Measurements from ENCODE around the gene MYH11.
A peak's percentile ranks its signal among the peaks of the same experiment; 100 is the strongest.

Gene MYH11

GRCh38 chr16:15880434-15881308, 23.8 kb upstream of the MYH11 start:
- H3K27ac ChIP-seq = no peak overlapping the region
- H4K20me1 ChIP-seq = peaks cover 23% of the 10 kb centered on the region
- TF ChIP-seq Cebpa-rat (IDR thresholded peaks at IDR 0.05) = no peak
- H3K4me3 ChIP-seq = no peak overlapping the region
- H3K27me3 ChIP-seq = no peaks in the 10 kb centered on the region
- H3K4me1 ChIP-seq = peaks cover 12% of the 10 kb centered on the region
- H3K9ac ChIP-seq = no peak overlapping the region
- H3K9me3 ChIP-seq = no peaks in the 10 kb centered on the region
- no peak overlapping the region for H3K4me2 ChIP-seq
- H3K36me3 ChIP-seq = peaks cover 82% of the 10 kb centered on the region

DNA sequence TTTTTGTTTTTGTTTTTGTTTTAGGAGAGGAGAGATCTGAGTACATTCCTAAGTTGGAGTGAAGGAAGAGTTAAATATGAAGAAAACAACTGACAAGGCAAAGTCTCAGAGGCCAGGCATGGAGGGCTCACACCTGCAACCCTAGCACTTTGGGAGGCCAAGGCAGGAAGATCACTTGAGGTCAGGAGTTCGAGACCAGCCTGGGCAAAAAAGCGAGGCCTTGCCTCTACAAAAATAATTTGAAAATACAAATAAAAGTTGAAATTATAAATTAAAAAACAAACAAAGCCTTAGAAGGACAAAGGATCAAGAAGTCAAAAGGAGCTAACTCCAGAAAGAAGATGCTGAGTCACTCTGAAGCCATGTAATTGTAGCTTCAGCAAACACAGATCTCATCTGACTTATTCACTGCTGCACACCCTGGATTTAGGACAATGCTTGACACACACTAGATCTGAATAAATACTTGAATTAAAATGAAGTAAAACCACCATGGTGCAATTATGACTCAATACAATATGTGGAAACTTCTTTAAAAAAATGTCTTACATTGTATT, 22.5 kb upstream of the MYH11 start:
- Histone ChIP-seq H3K27me3 (no peaks in the 10 kb centered on the region), H3K9me3 (no peaks in the 10 kb centered on the region), H3K4me1 (peaks cover 12% of the 10 kb centered on the region), H3K9ac (no peak overlapping the region), H3K4me3 (no peak overlapping the region), H3K4me2 (no peak overlapping the region), H4K20me1 (peaks cover 13% of the 10 kb centered on the region), H3K27ac (no peak overlapping the region), H3K36me3 (peaks cover 75% of the 10 kb centered on the region)
- TF ChIP-seq Cebpa-rat (IDR thresholded peaks at IDR 0.05) = no peak

DNA sequence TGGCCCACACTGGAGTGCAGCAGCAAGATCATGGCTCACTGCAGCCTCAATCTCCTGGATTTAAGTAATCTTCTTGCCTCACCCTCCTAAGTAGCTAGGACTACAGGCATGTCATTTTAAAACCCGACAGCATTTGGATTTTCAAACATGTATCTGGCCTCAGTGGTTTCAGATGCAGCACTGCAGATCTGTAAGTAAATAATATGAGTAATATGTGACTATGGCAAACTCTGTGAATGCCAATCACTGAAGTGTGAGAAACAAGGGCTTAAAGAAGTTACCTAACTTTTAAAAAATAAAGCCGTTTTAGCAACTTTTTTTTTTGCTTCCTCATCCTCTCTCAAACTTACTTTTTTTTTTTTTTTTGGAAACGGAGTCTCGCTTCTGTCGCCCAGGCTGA, 19.7 kb upstream of the MYH11 start:
- Histone ChIP-seq H3K4me1 (peaks cover 6% of the 10 kb centered on the region; the same call in 1 of the 2 replicates), H3K36me3 (peaks cover 72% of the 10 kb centered on the region), H3K9ac (no peak overlapping the region), H3K9me3 (no peaks in the 10 kb centered on the region), H3K27ac (no peak overlapping the region), H4K20me1 (no peaks in the 10 kb centered on the region; the same call in 1 of the 2 replicates), H3K4me3 (no peak overlapping the region), H3K4me2 (no peak overlapping the region), H3K27me3 (no peaks in the 10 kb centered on the region)
- TF ChIP-seq Cebpa-rat (IDR thresholded peaks at IDR 0.05) = no peak

DNA sequence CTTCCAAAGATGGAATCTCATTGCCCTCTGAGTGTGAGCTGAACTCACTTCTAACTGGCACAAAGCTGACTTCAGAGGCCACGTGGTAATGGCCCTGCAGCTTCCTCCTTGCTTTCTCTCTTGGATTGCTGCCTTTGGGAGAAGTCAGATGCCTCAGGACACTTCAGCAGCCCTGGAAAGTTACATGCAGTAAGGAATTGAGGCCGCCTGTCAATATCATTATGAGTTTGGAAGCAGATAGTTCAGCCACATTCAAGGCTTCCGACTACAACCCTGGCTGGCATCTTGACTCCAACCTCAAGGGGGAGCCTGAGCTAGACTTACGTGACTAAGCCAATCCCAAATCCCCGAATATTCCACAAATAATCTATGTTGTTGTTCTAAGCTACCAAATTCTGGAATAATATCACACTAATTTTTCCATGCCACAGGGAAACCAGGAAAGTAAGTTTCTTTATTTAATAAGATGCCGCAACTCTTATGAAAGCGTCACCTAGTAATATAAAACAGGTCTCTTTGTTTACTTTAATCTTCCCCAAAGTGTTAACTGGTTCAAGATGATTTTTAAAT, 18.0 kb upstream of the MYH11 start:
- TF ChIP-seq Cebpa-rat (IDR thresholded peaks at IDR 0.05) = no peak
- H3K36me3 ChIP-seq = peaks cover 75% of the 10 kb centered on the region

GRCh38 chr16:15873737-15874136, 16.9 kb upstream of the MYH11 start:
- Histone ChIP-seq H3K4me3 (no peak overlapping the region), H4K20me1 (0 out of 2 replicates have a peak, but pooled peaks cover 15% of the 10 kb centered on the region), H3K27me3 (no peaks in the 10 kb centered on the region), H3K9me3 (no peaks in the 10 kb centered on the region), H3K9ac (no peak overlapping the region), H3K27ac (no peak overlapping the region), H3K36me3 (peaks cover 77% of the 10 kb centered on the region), H3K4me2 (no peak overlapping the region), H3K4me1 (peaks cover 6% of the 10 kb centered on the region; the same call in 1 of the 2 replicates)
- no peak for TF ChIP-seq Cebpa-rat (IDR thresholded peaks at IDR 0.05)

More for the DNA sequence above, 18.0 kb upstream of the MYH11 start:
- no peak overlapping the region for H3K9ac ChIP-seq
- no peaks in the 10 kb centered on the region for H3K27me3 ChIP-seq
- H3K9me3 ChIP-seq = no peaks in the 10 kb centered on the region
- peaks cover 6% of the 10 kb centered on the region; the same call in 1 of the 2 replicates for H3K4me1 ChIP-seq
- H3K4me3 ChIP-seq = no peak overlapping the region
- peak overlapping the region; percentile 32; the same call in 1 of the 2 replicates for H3K27ac ChIP-seq
- H3K4me2 ChIP-seq = peak overlapping the region; percentile 24; the same call in 1 of the 2 replicates
- peaks cover 12% of the 10 kb centered on the region; the same call in 1 of the 2 replicates for H4K20me1 ChIP-seq

DNA sequence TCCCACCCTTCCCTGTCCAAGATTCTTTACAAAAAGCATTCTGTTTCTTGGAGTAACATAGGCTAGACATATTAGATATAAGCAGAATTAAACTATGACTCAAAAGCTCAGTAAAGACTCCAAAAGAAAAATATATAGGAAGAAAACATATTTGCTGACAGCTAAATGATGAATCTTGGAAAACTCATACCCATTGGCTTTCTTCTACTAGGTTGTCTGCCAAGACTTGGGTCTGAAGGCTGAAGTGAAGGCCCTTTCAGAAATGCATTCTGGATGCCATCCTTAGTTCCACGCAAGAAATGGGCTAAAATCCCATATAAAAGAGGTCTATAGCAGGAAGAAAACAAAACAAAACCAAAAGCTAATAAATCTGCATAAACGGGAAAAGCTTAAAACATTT, 16.5 kb upstream of the MYH11 start:
- Histone ChIP-seq H3K4me3 (no peak overlapping the region), H3K9me3 (no peaks in the 10 kb centered on the region), H4K20me1 (0 out of 2 replicates have a peak, but pooled peaks cover 15% of the 10 kb centered on the region), H3K36me3 (peaks cover 74% of the 10 kb centered on the region), H3K27ac (no peak overlapping the region), H3K9ac (no peak overlapping the region), H3K4me2 (no peak overlapping the region), H3K4me1 (peaks cover 6% of the 10 kb centered on the region; the same call in 1 of the 2 replicates), H3K27me3 (no peaks in the 10 kb centered on the region)
- no peak for TF ChIP-seq Cebpa-rat (IDR thresholded peaks at IDR 0.05)

- TF ChIP-seq Cebpa-rat (IDR thresholded peaks at IDR 0.05) = no peak
- Histone ChIP-seq H3K4me1 (no peaks in the 10 kb centered on the region), H3K36me3 (peaks cover 84% of the 10 kb centered on the region)
Observed at GRCh38 chr16:15870011-15870410, 13.2 kb upstream of the MYH11 start.

GRCh38 chr16:15866451-15866850, 9.6 kb upstream of the MYH11 start:
- Histone ChIP-seq H3K27ac (no peak overlapping the region), H4K20me1 (0 out of 2 replicates have a peak, but pooled peaks cover 15% of the 10 kb centered on the region), H3K27me3 (no peaks in the 10 kb centered on the region), H3K4me1 (no peaks in the 10 kb centered on the region), H3K36me3 (peaks cover 63% of the 10 kb centered on the region), H3K4me3 (no peak overlapping the region), H3K9me3 (no peaks in the 10 kb centered on the region), H3K4me2 (no peak overlapping the region), H3K9ac (no peak overlapping the region)
- no peak for TF ChIP-seq Cebpa-rat (IDR thresholded peaks at IDR 0.05)

More at GRCh38 chr16:15870011-15870410, 13.2 kb upstream of the MYH11 start:
- Histone ChIP-seq H4K20me1 (0 out of 2 replicates have a peak, but pooled peaks cover 15% of the 10 kb centered on the region), H3K4me2 (no peak overlapping the region), H3K9me3 (no peaks in the 10 kb centered on the region), H3K27me3 (no peaks in the 10 kb centered on the region), H3K9ac (no peak overlapping the region), H3K4me3 (no peak overlapping the region), H3K27ac (no peak overlapping the region)

GRCh38 chr16:15865742-15866141, 8.9 kb upstream of the MYH11 start:
- Histone ChIP-seq H3K36me3 (peaks cover 56% of the 10 kb centered on the region), H4K20me1 (0 out of 2 replicates have a peak, but pooled peaks cover 12% of the 10 kb centered on the region), H3K9me3 (no peaks in the 10 kb centered on the region), H3K4me1 (no peaks in the 10 kb centered on the region), H3K9ac (no peak overlapping the region), H3K4me3 (no peak overlapping the region), H3K27ac (no peak overlapping the region), H3K27me3 (no peaks in the 10 kb centered on the region), H3K4me2 (no peak overlapping the region)
- no peak for TF ChIP-seq Cebpa-rat (IDR thresholded peaks at IDR 0.05)

Data from BLaER1 (cell line).